Stimulated activated CD4-positive, alpha-beta T cell treated with anti-CD3 and anti-CD28 coated beads, Interleukin-12 subunit alpha, Interleukin-12 subunit beta, amount 100 ng/mL, for 4 hours (primary cell): ENCODE measurements around the gene SERGEF.
"Not testable (repeated sequence)": the region's sequence is repeated elsewhere in the genome, so short reads cannot be mapped to it uniquely, and the experiment has no call there.

Experiments
- DNase-seq: peaks from one replicate; pipeline ENCODE4 v3.0.0-alpha.2; 2020

The SERGEF gene

GRCh38 chr11:18000128-18000527, 12.7 kb downstream of the SERGEF start:
- not testable (repeated sequence) for DNase-seq

- no peak for DNase-seq
Measured at GRCh38 chr11:17992916-17993315, 19.9 kb downstream of the SERGEF start.

- peak; percentile 16 for DNase-seq
Measured at GRCh38 chr11:17991783-17992433, 20.9 kb downstream of the SERGEF start.

GRCh38 chr11:17989306-17989705, 23.5 kb downstream of the SERGEF start:
- DNase-seq: no peak

- DNase-seq: no peak
Measured at GRCh38 chr11:17988465-17988864, 24.4 kb downstream of the SERGEF start.

- DNase-seq: no peak
Measured at GRCh38 chr11:17987826-17988225, 25.0 kb downstream of the SERGEF start.

- no peak for DNase-seq
Measured at GRCh38 chr11:17986711-17987220, 26.1 kb downstream of the SERGEF start.

GRCh38 chr11:17986007-17986710, 26.7 kb downstream of the SERGEF start:
- DNase-seq: no peak

- no peak for DNase-seq
Measured at GRCh38 chr11:17985517-17985916, 27.3 kb downstream of the SERGEF start.

GRCh38 chr11:17983569-17983968, 29.3 kb downstream of the SERGEF start:
- no peak for DNase-seq

GRCh38 chr11:17979770-17980371, 33.0 kb downstream of the SERGEF start:
- DNase-seq: no peak

- no peak for DNase-seq
Measured at GRCh38 chr11:17978553-17979287, 34.1 kb downstream of the SERGEF start.

GRCh38 chr11:17976651-17977050, 36.2 kb downstream of the SERGEF start:
- no peak for DNase-seq

GRCh38 chr11:17974246-17974645, 38.6 kb downstream of the SERGEF start:
- DNase-seq: no peak

- no peak for DNase-seq
Measured at GRCh38 chr11:17972987-17973386, 39.9 kb downstream of the SERGEF start.

- no peak for DNase-seq
Measured at GRCh38 chr11:17968206-17968605, 44.6 kb downstream of the SERGEF start.

GRCh38 chr11:17967661-17968060, 45.2 kb downstream of the SERGEF start:
- no peak for DNase-seq

GRCh38 chr11:17960091-17960490, 52.8 kb downstream of the SERGEF start:
- DNase-seq: no peak

GRCh38 chr11:17958446-17958845, 54.4 kb downstream of the SERGEF start:
- DNase-seq: no peak

GRCh38 chr11:17954395-17955252, 58.2 kb downstream of the SERGEF start:
- DNase-seq: no peak

GRCh38 chr11:17952487-17952886, 60.4 kb downstream of the SERGEF start:
- no peak for DNase-seq

- DNase-seq: no peak
Measured at GRCh38 chr11:17951685-17952388, 61.0 kb downstream of the SERGEF start.
